ENCODE results near the gene RPL29. TPM values are rescaled to one million over a fixed set of nuclear protein-coding genes. Genes with fewer than 3 reads are reported as not detected.

Gene RPL29
- total RNA-seq, 8 experiments from 2014 or later = 1,304 to 2,666 (median 2,366) TPM

DNA sequence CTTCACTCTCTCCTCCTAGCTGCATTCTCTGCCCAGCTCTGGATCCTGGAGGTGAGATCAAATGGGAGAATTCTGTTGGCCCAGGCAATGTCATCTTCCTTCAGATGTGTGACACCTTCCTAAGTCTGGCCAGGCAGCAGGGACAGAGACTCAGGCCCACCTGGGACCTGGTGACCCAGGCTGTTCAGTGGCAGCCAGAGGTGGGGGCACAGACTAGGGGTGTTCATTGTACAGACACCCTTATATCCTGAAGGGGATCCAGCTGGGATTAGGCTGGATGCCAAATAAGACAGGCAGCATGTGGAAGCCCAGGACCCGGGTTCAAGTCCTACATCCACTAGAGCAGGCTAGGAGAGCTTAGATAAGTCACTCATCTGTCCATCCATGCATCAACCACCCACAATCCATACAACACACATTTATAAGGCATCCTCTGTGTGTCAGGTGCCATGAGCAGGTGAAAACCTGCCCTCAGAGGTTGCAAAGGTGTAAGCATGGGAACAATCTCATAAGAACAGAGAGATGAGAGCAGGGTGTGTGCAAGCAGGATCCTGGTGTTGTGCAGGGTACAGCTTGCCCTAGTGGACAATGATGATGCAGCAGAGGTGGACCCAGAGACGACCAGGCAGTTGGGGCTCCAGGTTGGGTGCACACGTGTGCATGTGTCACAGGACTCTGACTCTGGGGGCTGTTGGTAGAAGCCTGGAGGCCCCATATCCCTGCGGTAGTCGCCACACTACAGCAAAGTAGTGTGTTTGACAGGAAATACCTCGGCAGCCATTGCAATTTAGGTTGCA is 18.3 kb upstream of the RPL29 start:
- Histone ChIP-seq H3K4me3 (no peak overlapping the region), H3K4me1 (replicated peaks in 1 of 2) (no peaks in the 10 kb centered on the region), H3K27ac (no peak overlapping the region)
- 17 to 95% (median 80%) methylated on average over 1 to 4 of the region's 6 CpGs; no CpG with 5 or more reads in 3 of the 10 experiments for WGBS, 10 experiments
- ATAC-seq (replicated peaks in 6 of 8) = peak in 1 of 8 experiments; percentile 51
- in situ Hi-C loops (cut with MboI; ENCODE audit: low pct_unique_long_range_greater_than_20kb in 2 of 9, low sequenced_read_pairs in 9 of 9, unreplicated experiment in 9 of 9) = loop anchor here in 3 of 9 experiments (25.0 kb wide), 1 partner anchor 123 kb away; no protein-coding TSS in a partner anchor

DNA sequence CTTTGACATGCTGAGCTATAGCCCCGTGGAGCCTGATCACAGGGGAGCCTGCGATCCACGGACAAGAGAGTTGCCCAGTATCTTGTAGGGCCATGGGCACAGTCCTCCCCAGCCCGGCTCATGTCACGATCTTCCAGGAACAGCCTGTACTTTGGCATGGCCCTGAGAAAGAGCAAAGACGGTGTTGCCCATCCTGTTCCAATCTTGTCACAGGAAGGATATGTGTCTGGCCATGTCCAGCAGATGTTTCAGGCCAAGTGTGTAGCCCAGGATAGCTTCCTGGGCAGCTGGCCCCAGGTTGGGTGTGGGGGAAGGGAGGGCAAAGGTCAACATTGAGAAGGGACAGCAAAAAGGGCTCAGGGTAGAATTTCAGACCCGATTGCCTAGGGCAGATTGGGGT is 17.0 kb upstream of the RPL29 start:
- Histone ChIP-seq H3K4me3 (no peak overlapping the region), H3K4me1 (replicated peaks in 1 of 2) (no peaks in the 10 kb centered on the region), H3K27ac (no peak overlapping the region)
- ATAC-seq (replicated peaks in 6 of 8) = no peak
- in situ Hi-C loops (cut with MboI; ENCODE audit: low pct_unique_long_range_greater_than_20kb in 2 of 9, low sequenced_read_pairs in 9 of 9, unreplicated experiment in 9 of 9) = loop anchor here in 3 of 9 experiments (25.0 kb wide), 1 partner anchor 125 kb away; no protein-coding TSS in a partner anchor
- WGBS, 10 experiments = 0 to 100% (median 63%) methylated on average over 1 to 5 of the region's 7 CpGs; no CpG with 5 or more reads in 3 of the 10 experiments

DNA sequence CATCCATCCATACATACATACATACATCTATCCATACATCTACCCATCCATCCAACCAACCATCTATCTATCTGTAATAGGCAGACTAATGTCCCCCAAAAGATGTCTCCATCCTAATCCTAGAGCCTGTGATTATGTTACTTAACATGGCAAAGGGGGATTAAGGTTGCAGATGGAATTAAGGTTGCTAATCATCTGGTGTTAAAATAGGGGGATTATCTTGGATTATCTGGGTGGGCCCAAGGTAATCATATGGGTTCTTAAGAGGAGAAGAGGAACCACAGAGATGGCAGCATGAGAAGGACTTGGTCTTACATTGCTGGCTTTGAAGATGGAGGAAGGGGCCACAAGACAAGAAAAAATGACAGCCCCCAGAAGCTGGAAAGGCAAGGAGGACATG is 14.7 kb upstream of the RPL29 start:
- ATAC-seq (replicated peaks in 6 of 8) = no peak
- in situ Hi-C loops (cut with MboI; ENCODE audit: low pct_unique_long_range_greater_than_20kb in 2 of 9, low sequenced_read_pairs in 9 of 9, unreplicated experiment in 9 of 9) = loop anchor here in 3 of 9 experiments (25.0 kb wide), 1 partner anchor 127 kb away; no protein-coding TSS in a partner anchor
- H3K4me3 ChIP-seq = no peak overlapping the region
- peaks cover 10 to 11% of the 10 kb centered on the region in 2 donors for H3K4me1 ChIP-seq (replicated peaks in 1 of 2)
- H3K27ac ChIP-seq = no peak overlapping the region

DNA sequence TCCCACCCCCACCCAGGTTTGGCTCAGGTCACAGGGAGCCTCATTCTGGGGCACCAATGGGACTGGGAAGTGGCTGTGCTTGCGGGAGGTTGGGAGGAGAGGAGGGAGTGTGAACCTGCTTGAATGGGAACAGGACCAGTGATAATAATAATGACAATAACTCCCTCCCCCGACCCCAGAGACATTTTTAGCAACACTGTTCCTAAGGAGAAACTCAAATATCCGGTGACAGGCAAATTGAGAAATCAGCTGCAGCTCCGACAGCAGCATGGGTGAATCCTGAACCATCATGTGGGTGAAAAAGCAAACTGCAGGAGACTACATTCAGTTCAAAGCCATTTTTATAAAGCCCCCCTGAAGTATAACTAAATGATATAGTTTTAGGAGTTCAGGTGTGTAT is 11.6 kb upstream of the RPL29 start:
- Histone ChIP-seq H3K4me3 (no peak overlapping the region), H3K27ac (no peak overlapping the region), H3K4me1 (replicated peaks in 1 of 2) (peaks cover 32 to 42% of the 10 kb centered on the region in 2 donors)
- WGBS, 10 experiments = 21 to 100% (median 70%) methylated on average over 1 to 2 of the region's 4 CpGs; no CpG with 5 or more reads in 4 of the 10 experiments
- ATAC-seq (replicated peaks in 6 of 8) = no peak
- in situ Hi-C loops (cut with MboI; ENCODE audit: low pct_unique_long_range_greater_than_20kb in 2 of 9, low sequenced_read_pairs in 9 of 9, unreplicated experiment in 9 of 9) = loop anchor here in 7 of 9 experiments (10.0 to 25.0 kb wide), 2 partner anchors 130 to 138 kb away; no protein-coding TSS in a partner anchor

DNA sequence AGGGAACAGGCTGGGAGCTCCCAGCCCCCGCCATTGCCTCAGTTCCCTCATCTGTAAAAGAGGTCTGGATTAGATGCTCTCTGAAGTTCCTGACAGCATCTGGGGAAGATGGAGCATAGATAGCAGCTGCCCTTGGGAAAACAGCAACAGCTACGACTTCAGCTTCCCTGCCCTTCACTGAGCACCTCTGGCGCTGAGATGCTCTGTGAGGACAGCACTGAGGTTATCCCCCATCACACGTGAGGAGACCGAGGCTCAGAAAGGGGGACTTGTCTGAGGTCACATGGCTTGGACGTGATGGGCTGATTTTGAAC is 11.1 kb upstream of the RPL29 start:
- peaks cover 35 to 47% of the 10 kb centered on the region in 2 donors for H3K4me1 ChIP-seq (replicated peaks in 1 of 2)
- no peak overlapping the region for H3K4me3 ChIP-seq
- no peak for ATAC-seq (replicated peaks in 6 of 8)
- in situ Hi-C loops (cut with MboI; ENCODE audit: low pct_unique_long_range_greater_than_20kb in 2 of 9, low sequenced_read_pairs in 9 of 9, unreplicated experiment in 9 of 9) = loop anchor here in 7 of 9 experiments (10.0 to 25.0 kb wide), 2 partner anchors 131 to 138 kb away; no protein-coding TSS in a partner anchor
- 40 to 73% methylated on average over 1 to 2 of the region's 6 CpGs; no CpG with 5 or more reads in 8 of the 10 experiments for WGBS, 10 experiments
- no peak overlapping the region for H3K27ac ChIP-seq

DNA sequence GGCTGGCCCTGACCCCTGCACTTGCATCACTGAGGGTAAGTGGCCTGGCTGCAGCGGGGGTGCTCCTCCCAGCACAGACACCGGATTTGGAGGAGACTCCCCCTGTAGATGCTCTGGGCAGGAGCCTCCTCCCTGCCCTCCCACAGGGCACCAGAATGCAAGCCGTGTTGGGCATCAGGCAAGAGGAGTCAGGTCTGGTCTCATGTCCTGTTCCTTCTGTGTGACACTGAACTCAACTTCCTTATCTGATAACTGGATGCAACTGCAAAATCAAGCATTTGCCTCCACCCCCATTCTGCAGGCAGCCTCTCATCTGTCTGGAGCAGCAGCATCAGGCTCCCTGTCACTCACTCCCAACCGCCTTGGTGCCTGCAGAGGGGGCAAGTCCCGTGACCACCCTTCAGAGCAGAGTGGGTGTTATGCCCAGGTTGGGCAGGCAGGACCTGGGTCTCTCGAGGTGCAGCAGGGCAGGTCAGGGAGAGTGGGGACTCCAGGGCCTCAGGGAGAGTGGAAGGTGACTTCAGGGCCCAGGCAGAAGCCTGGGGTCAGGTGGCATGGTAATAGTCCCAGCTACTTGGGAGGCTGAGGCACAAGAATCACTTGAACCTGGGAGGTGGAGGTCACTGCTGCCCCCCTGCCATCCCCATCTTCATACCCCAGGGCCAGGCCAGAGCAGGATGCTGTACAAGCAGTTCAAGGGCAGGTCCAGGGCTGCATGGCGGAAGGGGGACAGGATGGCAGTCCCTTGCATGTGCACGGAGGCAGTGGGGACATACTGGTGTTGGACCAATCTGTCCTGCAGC is 10.5 kb upstream of the RPL29 start:
- H3K4me1 ChIP-seq (replicated peaks in 1 of 2) = peaks cover 38 to 49% of the 10 kb centered on the region in 2 donors
- in situ Hi-C loops (cut with MboI; ENCODE audit: low pct_unique_long_range_greater_than_20kb in 2 of 9, low sequenced_read_pairs in 9 of 9, unreplicated experiment in 9 of 9) = loop anchor here in 7 of 9 experiments (10.0 to 25.0 kb wide), 2 partner anchors 131 to 139 kb away; no protein-coding TSS in a partner anchor
- H3K4me3 ChIP-seq = no peak overlapping the region
- 20 to 100% (median 67%) methylated on average over 1 to 2 of the region's 8 CpGs; no CpG with 5 or more reads in 3 of the 10 experiments for WGBS, 10 experiments
- ATAC-seq (replicated peaks in 6 of 8) = no peak
- no peak overlapping the region for H3K27ac ChIP-seq

DNA sequence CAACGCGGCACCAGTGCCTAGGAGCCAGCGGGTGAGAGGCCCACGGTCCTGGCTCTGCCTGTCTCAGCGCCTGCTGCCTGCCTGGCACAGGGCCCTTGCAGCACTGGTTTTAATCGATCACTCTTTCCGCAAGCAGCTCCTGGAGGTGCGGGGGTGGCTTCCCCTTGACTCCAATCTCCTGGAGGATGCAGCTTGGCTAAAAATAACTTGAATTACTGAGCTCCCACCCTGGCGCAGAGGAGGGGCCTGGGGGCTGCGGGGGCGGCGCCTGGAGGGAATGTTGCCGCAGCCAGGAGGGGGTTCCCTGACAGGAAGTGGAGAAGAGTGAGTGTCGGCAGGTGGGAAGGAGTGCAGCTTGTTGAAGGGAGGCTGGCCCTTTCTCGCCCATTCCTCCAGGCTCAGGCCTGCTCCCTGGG is 9.9 kb upstream of the RPL29 start:
- Histone ChIP-seq H3K4me3 (no peak overlapping the region), H3K4me1 (replicated peaks in 1 of 2) (peaks cover 38 to 49% of the 10 kb centered on the region in 2 donors), H3K27ac (peak overlapping the region in 1 of 2 donors; percentile 13)
- in situ Hi-C loops (cut with MboI; ENCODE audit: low pct_unique_long_range_greater_than_20kb in 2 of 9, low sequenced_read_pairs in 9 of 9, unreplicated experiment in 9 of 9) = loop anchor here in 7 of 9 experiments (10.0 to 25.0 kb wide), 2 partner anchors 132 to 139 kb away; no protein-coding TSS in a partner anchor
- 100% methylated on average over 1 of the region's 15 CpGs; no CpG with 5 or more reads in 9 of the 10 experiments for WGBS, 10 experiments
- ATAC-seq (replicated peaks in 6 of 8) = peak; percentile 9 to 69 (median 46)

DNA sequence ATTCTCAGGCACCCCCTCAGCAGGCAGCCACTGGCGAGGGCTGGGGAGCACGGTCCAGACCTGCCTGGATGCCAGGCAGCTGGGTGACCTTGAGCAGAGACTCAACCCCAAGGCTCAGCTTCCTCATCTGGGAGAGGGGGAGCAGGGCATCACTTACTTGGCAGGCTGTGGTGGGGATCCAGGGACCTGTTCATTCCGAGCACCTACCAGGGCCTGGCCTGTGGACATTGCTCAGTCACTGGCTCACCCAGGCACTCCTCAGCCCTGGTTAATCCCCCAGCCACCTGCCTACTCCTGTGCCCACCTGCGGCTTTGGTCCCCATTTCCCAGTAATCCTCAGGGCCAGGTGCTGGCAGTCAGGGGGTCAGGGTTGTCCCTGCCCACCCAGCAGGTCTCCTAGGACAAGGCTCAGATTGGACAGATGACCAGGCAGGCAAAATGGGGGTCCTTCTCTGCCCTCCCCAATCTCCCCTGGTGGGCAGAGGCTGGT is 9.3 kb upstream of the RPL29 start:
- no peak for ATAC-seq (replicated peaks in 6 of 8)
- Histone ChIP-seq H3K4me1 (replicated peaks in 1 of 2) (peaks cover 38 to 49% of the 10 kb centered on the region in 2 donors), H3K4me3 (no peak overlapping the region), H3K27ac (no peak overlapping the region)
- WGBS, 10 experiments = 90 to 100% (median 100%) methylated on average over 1 to 3 of the region's 4 CpGs; no CpG with 5 or more reads in 6 of the 10 experiments
- in situ Hi-C loops (cut with MboI; ENCODE audit: low pct_unique_long_range_greater_than_20kb in 2 of 9, low sequenced_read_pairs in 9 of 9, unreplicated experiment in 9 of 9) = loop anchor here (5.0 to 25.0 kb wide), 3 partner anchors 132 to 140 kb away; no protein-coding TSS in a partner anchor

DNA sequence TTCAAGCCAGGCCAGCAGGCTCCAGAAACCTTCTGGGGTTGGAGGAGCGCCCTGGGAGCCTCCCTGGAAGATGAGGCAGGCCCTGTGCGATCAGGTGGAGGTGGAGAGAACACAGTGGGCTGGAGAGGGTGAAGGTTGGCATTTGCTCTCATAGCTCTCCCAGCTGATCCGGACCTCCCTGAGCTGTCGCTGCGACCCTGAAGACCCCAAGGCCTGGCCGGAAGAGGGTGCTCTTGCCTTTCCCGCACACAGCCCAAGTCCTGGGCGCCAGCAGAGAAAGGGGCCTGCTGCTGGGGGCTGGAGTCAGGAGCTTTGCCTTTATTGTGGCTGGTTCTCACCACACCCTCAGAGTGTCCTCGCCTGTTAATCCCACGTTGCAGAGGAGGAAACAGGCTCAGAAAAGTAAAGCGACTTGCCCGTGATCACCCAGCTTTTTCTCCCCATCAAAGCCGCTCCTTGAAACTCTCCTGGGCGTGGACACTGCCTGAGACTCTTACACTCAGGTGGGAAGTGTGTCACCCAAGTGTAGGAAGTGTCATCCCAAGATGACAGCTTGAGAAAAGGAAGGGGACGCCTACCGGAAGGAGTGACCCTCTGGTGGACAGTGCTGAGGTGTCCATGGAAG is 8.6 kb upstream of the RPL29 start:
- in situ Hi-C loops (cut with MboI; ENCODE audit: low pct_unique_long_range_greater_than_20kb in 2 of 9, low sequenced_read_pairs in 9 of 9, unreplicated experiment in 9 of 9) = loop anchor here (5.0 to 25.0 kb wide), 3 partner anchors 133 to 141 kb away; no protein-coding TSS in a partner anchor
- ATAC-seq (replicated peaks in 6 of 8) = peak in 7 of 8 experiments; percentile 46 to 78 (median 68)
- Histone ChIP-seq H3K27ac (no peak overlapping the region), H3K4me1 (replicated peaks in 1 of 2) (peaks cover 38 to 49% of the 10 kb centered on the region in 2 donors), H3K4me3 (no peak overlapping the region)
- WGBS, 10 experiments = 18 to 100% (median 72%) methylated on average over 1 to 4 of the region's 16 CpGs; no CpG with 5 or more reads in 4 of the 10 experiments

DNA sequence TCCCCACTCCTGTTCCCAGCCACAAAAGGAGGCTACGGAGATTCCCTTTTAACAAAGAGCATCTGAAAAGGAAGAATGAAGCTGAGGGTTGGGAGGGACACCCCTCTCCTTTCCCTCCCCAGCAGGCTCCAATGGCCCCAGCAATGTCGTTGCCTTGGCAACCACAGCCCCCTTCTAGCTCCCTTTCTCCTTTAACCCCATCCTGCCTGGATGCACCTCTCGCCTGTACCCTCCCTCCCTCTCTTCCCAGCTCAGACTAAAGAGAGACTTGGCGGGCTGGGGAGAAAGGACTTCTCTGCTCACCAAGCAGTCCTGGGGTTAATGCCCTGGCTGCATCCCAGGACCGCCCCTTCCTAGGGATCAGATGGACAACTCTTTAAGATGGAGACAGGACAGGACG is 7.1 kb upstream of the RPL29 start:
- H3K4me3 ChIP-seq = no peak overlapping the region
- H3K4me1 ChIP-seq (replicated peaks in 1 of 2) = peaks cover 38 to 49% of the 10 kb centered on the region in 2 donors
- peak in 1 of 8 experiments; percentile 2 for ATAC-seq (replicated peaks in 6 of 8)
- 11 to 80% (median 38%) methylated on average over 1 to 5 of the region's 6 CpGs; no CpG with 5 or more reads in 2 of the 10 experiments for WGBS, 10 experiments
- no peak overlapping the region for H3K27ac ChIP-seq
- in situ Hi-C loops (cut with MboI; ENCODE audit: low pct_unique_long_range_greater_than_20kb in 2 of 9, low sequenced_read_pairs in 9 of 9, unreplicated experiment in 9 of 9) = loop anchor here (5.0 to 25.0 kb wide), 3 partner anchors 135 to 142 kb away; no protein-coding TSS in a partner anchor

DNA sequence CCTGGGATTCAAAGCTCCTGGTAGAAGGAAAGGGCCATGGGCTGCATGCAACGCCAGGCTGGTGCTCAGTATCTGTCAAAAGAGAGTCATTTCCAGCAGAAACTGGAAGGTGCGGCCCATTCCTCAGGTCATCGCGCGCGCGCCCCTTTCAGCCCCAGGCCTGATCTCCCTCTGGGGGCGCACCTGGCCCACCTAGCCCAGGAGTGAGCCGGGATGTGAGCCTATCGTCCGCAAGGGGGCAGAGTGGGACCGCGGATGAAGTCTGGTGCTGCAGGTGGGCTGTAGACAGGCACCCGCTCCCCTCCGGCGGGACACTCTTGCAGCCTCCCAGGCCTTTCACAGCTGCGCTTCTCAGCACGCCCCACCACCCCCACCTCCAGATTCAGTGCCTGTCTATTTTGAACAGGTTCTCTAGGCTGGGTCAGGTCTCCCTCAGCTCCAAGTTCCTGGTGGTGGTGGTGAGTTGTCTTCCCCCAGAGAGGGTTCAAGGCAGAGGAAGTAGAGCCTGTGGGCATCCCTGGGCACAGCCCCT is 5.8 kb upstream of the RPL29 start:
- Histone ChIP-seq H3K27ac (no peak overlapping the region), H3K4me3 (no peak overlapping the region), H3K4me1 (replicated peaks in 1 of 2) (peaks cover 38 to 49% of the 10 kb centered on the region in 2 donors)
- ATAC-seq (replicated peaks in 6 of 8) = peak; percentile 73 to 94 (median 78)
- 0 to 29% (median 0%) methylated on average over 1 to 8 of the region's 18 CpGs; no CpG with 5 or more reads in 6 of the 10 experiments for WGBS, 10 experiments
- in situ Hi-C loops (cut with MboI; ENCODE audit: low pct_unique_long_range_greater_than_20kb in 2 of 9, low sequenced_read_pairs in 9 of 9, unreplicated experiment in 9 of 9) = loop anchor here (5.0 to 25.0 kb wide), 3 partner anchors 136 to 143 kb away; no protein-coding TSS in a partner anchor

DNA sequence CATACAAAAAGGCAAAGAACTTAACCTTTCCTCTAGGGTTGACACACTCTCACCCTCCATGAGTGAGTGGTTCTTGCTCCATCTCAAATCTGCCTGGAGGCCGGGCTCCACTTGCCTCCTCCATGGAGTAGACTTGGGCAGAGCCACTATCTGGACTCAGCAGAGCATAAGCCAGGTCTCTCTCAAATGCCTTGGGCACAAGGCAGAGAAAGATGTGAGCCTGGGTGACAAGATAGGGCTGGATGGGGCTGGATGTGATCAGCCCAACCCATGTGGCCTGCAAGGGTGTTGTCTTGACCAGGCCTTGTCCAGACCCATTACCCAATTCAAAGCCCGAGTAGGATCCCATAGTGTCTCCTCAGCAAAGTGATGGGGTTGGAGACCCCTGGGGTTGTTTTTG is 4.2 kb upstream of the RPL29 start:
- in situ Hi-C loops (cut with MboI; ENCODE audit: low pct_unique_long_range_greater_than_20kb in 2 of 9, low sequenced_read_pairs in 9 of 9, unreplicated experiment in 9 of 9) = loop anchor here (5.0 to 25.0 kb wide), 3 partner anchors 137 to 145 kb away; no protein-coding TSS in a partner anchor
- H3K27ac ChIP-seq = no peak overlapping the region
- H3K4me1 ChIP-seq (replicated peaks in 1 of 2) = peaks cover 27 to 34% of the 10 kb centered on the region in 2 donors
- no peak overlapping the region for H3K4me3 ChIP-seq
- 40 to 80% (median 70%) methylated on average over 1 to 2 of the region's 2 CpGs; no CpG with 5 or more reads in 6 of the 10 experiments for WGBS, 10 experiments
- no peak for ATAC-seq (replicated peaks in 6 of 8)

Measured in motor neuron (in vitro differentiated cells).